NCI-H2227 (cell line): Measurements from ENCODE around the gene SNX14.
"Not testable (repeated sequence)": the region's sequence is repeated elsewhere in the genome, so short reads cannot be mapped to it uniquely, and the experiment has no call there.

Experiments used
- DNase-seq: peaks from one replicate; lab custom pipeline; 2025; ENCODE audit not compliant: unreplicated experiment; lab: John Stamatoyannopoulos, UW

Gene SNX14

DNA sequence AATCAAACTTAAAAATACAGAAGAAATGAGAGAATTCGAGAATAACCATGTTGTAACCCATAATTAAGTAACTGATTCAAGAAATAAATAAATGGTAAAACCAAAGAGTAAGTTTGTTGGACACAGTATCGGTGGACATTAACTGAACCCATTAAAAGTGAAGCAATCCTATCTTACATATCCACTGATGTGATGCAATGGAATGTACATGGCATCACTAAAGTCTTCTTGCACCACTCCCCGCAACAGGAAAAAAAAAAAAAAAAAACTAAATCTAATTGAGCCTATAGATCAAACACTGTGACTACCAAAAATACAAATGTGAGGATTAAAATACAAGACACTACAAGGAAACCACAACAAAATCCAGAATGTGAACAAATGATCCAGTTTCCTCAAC is 7.9 kb downstream of the SNX14 start:
- no peak for DNase-seq

- not testable (repeated sequence) for DNase-seq
Observed at GRCh38 chr6:85582832-85583231, 10.8 kb downstream of the SNX14 start.

DNA sequence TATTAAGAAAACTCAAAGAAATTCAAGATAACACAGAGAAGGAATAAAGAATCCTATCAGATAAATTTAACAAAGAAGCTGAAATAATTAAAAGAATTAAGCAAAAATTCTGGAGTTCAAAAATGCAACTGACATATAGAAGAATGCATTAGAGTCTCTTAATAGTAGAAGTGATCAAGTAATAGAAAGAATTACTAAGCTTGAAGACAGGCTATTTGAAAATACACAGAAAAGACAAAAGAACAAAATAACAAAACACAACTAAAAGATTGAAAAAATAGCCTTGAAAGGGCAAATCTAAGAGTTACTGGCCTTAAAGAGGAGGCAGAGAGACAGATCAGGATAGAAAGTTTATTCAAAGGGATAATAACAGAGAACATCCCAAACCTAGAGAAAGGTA is 12.1 kb downstream of the SNX14 start:
- no peak for DNase-seq

DNA sequence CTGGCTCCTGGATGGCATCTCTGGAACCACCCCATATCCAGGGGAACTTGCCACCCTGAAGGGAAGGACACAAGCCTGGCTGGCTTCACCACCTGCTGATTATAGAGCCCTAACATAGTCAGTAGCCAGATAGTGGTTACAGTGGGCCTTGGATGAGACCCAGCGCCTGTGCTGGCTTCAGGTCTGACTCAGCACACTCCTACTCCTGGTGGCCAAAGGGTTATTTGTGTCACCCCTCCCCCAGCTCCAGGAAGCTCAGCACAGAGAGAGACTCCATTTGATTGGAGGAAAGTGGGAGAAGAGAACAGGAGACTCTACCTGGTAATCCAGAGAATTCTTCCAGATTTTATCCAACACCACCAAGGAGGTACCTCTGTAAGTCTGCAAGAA is 12.8 kb downstream of the SNX14 start:
- no peak for DNase-seq

- DNase-seq, result no peak
Observed at GRCh38 chr6:85580118-85580877, 13.4 kb downstream of the SNX14 start.

DNA sequence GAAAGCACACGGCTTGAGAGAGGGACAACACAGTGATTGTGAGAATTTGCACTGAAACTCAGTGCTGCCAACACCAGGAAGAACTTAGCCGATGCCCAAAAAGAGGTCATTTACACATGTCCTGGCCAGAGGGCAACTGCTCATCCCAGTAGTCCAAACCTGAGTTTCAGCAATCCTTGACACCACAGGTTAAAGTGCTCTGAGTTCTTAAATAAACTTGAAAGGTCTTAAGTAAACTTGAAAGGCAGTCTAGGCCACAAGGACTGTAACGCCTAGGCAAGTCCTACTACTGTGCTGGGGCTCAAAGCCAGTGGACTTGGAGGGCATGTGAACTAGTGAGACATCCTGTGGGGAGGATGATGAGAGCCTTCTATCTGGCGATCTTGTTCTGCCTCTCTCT is 14.1 kb downstream of the SNX14 start:
- DNase-seq, result no peak

GRCh38 chr6:85576476-85576875 is 17.2 kb downstream of the SNX14 start:
- DNase-seq, result no peak

DNA sequence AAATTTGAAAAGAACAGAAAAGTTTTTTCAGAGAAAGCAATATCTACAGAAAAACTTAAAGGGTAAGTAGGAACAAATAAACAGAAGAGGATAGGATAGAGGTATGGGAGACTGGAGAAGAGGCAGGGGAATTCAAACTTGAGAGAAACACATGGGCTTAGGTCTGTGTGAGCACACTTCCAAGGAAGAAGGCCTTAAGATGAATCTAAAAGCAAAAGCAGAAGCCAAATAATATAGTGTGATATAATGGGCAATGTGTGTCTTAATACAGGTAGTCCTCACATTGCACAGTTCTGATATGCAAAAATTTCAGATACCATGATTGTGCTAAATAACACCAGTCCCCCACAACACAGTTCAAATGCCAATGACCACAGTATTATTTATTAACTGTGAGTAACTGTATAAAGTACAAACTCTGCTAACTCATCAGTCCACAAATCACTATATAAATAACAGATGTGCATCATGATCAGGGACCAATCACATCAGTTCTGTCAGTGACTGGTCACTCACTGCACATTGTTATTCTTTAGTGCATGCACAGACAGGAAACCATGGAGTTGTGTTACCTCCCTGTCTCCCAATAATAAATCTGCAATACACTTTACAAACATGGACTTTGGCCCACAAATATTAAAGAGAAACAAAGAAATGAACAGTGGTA is 18.6 kb downstream of the SNX14 start:
- DNase-seq, result no peak

GRCh38 chr6:85569323-85569722 is 24.3 kb downstream of the SNX14 start:
- no peak for DNase-seq

DNA sequence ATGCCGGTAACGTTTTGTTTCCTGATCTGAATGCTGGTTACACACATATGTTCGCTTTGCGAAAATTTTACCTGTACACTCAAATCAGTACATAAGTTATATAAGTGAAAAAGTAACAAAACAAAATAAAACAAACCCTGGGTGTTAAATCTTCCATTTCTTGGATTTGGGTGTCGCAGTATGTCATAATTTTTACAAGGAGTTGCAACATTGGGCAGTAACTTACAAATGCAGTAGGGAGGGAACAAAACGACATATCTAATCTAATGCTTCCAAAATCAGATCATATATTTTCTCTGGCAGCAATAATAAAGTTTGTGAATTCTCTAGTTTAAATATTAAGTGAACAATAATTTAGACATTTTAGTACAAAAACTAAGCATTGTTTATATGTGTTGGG is 25.2 kb downstream of the SNX14 start:
- DNase-seq, result no peak

- DNase-seq, result no peak
Observed at GRCh38 chr6:85565736-85566135, 27.9 kb downstream of the SNX14 start.

DNA sequence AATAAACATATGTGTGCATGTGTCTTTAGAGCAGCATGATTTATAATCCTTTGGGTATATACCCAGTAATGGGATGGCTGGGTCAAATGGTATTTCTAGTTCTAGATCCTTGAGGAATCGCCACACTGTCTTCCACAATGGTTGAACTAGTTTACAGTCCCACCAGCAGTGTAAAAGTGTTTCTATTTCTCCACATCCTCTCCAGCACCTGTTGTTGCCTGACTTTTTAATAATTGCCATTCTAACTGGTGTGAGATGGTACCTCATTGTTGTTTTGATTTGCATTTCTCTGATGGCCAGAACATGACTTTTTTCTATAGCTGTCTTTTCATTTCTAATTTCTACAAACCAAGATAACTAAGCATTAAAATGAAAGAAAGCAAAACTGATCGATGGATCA is 29.4 kb downstream of the SNX14 start:
- DNase-seq, result not testable (repeated sequence)

DNA sequence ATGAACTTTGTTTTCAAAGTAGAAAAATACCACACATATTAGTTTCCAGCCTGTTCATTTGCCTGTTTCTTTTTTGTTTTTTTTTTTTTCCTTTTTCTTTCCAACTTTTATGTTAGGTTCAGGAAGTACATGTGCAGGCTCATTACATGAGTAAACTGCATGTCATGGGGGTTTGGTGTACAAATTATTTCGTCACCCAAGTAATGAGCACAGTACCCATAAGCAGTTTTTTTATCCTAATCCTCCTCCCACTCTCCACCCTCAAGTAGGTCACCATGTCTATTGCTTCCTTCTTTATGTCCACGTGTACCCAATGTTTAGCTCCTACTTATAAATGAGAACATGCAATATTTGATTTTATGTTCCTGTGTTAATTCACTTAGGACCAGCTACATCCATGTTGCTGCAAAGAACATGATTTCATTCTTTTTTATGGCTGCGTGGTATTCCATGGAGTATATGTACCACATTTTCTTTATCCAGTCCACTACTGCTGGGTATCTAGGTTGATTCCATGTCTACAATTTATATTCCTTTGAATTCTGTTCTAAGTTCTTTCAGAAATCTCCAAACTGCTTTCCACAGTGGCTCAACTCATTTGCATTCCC is 31.8 kb downstream of the SNX14 start:
- no peak for DNase-seq

GRCh38 chr6:85556992-85557668 is 36.5 kb downstream of the SNX14 start:
- no peak for DNase-seq

DNA sequence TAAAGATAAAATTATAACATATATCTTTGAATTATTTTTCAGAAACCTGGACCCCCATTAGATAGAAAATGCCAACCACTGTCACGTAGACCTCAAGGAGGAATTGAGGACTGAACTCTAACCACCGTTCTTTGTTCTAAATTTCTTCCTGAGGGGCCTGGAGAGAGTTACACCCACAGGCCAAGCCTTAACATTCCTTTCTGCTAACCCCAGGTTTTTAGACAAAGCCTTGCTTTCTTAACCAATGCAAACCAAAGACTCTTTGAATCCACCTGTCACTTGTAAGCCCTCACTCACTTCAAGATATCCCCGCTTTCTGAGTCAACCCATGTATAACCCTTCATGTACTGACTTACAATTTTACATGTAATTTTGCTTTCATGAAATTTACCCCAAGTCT is 41.0 kb downstream of the SNX14 start:
- DNase-seq, result no peak

GRCh38 chr6:85551264-85551663 is 42.4 kb downstream of the SNX14 start:
- no peak for DNase-seq

GRCh38 chr6:85547719-85548118 is 45.9 kb downstream of the SNX14 start:
- no peak for DNase-seq

- no peak for DNase-seq
Observed at GRCh38 chr6:85544776-85545175, 48.9 kb downstream of the SNX14 start.

GRCh38 chr6:85537055-85537494 is 56.6 kb downstream of the SNX14 start:
- DNase-seq, result no peak

- not testable (repeated sequence) for DNase-seq
Observed at GRCh38 chr6:85524281-85524680, 69.4 kb downstream of the SNX14 start.

DNA sequence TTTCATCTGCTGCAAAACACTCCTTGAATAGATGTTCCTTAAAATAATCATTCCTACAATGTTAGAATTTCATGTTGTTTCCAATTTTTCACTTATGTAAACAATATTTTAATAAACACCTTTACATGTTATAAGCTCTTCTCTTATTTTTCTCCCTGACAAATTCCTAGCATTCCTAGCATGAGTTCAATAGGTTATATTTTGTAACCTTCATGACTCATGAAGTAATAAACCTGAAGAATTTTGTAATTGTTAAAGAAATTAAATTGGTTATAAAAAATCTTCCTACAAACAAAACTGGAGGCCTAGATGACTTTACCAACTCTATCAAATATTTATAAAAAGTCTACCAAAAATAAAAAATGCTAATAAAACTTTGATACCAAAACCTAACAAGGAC is 77.5 kb downstream of the SNX14 start:
- DNase-seq, result no peak
